Measurements from ENCODE around the gene SLC22A3. TPM values are rescaled to one million over a fixed set of nuclear protein-coding genes. Genes with fewer than 3 reads are reported as not detected.
"Not testable (repeated sequence)": the region's sequence is repeated elsewhere in the genome, so short reads cannot be mapped to it uniquely, and the experiment has no call there.

Gene SLC22A3
- total and polyA plus RNA-seq, 2 of the 4 experiments (the other 2 are of a cell fraction): not detected

DNA sequence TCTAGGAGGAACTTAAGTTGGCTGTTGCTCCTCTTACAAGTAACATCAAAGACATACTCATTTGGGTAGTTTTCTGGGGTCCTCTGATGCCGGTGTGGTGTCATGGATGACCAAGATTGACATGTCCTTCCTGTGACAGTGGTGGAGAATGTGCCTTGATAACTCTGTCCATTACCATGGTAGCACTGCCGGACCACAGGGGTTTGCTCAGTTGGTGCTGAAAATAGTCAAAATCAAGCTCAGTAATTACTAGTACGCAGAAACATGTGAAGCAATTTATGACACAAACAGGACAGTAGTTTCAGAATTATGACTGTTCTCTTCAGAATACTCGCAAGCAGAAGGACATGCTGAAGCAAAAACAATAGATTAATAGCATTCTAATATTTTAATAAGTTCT is 128.9 kb downstream of the SLC22A3 start:
- H2BK20ac ChIP-seq (ENCODE audit: low read depth, low read length); H3K9me1 ChIP-seq (ENCODE audit: insufficient read depth, low read length); H3K23ac ChIP-seq (ENCODE audit: low read depth, low read length); H4K20me1 ChIP-seq (ENCODE audit: insufficient read depth, low read length); H4K5ac ChIP-seq (ENCODE audit: low read depth, low read length); H2AK5ac ChIP-seq (ENCODE audit: low read depth, low read length); H3K4ac ChIP-seq (ENCODE audit: low read depth, low read length); H2BK5ac ChIP-seq (ENCODE audit: low read depth, low read length, poor library complexity, severe bottlenecking); H4K8ac ChIP-seq (ENCODE audit: low read depth in 2 of 2, low read length in 2 of 2); ATAC-seq (ENCODE audit: low read depth); POLR2A ChIA-PET (ENCODE audit: unreplicated experiment); in situ Hi-C loops (cut with MboI; ENCODE audit: low sequenced_read_pairs); H3K36me3 ChIP-seq (ENCODE audit: control insufficient read depth, insufficient read depth, low read length); H3K4me2 ChIP-seq (ENCODE audit: low read depth, low read length); H4K91ac ChIP-seq (ENCODE audit: insufficient read depth, low read depth, low read length); H3K14ac ChIP-seq (replicated peaks; ENCODE audit: low read depth, low read length); H3K4me3 ChIP-seq (ENCODE audit: insufficient read depth, low read depth, low read length); H3K56ac ChIP-seq (ENCODE audit: extremely low read depth, insufficient read depth, low read length); H2BK120ac ChIP-seq (ENCODE audit: low read depth, low read length); H3K9ac ChIP-seq (ENCODE audit: low read depth, low read length); H2AK9ac ChIP-seq (replicated peaks; ENCODE audit: low read depth, low read length, poor library complexity); CTCF ChIA-PET; H3K27me3 ChIP-seq (ENCODE audit: control insufficient read depth, insufficient read depth, low read length); H2BK15ac ChIP-seq (ENCODE audit: low read depth, low read length); H2AFZ ChIP-seq (replicated peaks; ENCODE audit: low read length, poor library complexity); H3K18ac ChIP-seq (ENCODE audit: low read depth, low read length); H3K79me1 ChIP-seq (ENCODE audit: low read depth in 1 of 2, low read length in 2 of 2); BruUV-seq (replicated peaks); H3K4me1 ChIP-seq (ENCODE audit: control insufficient read depth, insufficient read depth, low read length); DNase-seq; intact Hi-C loops (cut with micrococcal nuclease); dilution Hi-C loops (cut with HindIII; ENCODE audit: low sequenced_read_pairs, unreplicated experiment); H3K9me3 ChIP-seq (ENCODE audit: control insufficient read depth, insufficient read depth, low read length); H3K27ac ChIP-seq (ENCODE audit: insufficient read depth, low read length): not testable (repeated sequence)
- WGBS, 2 experiments (ENCODE audit: extremely low coverage in 2 of 2, insufficient read length in 1 of 2): no CpG with 5 or more reads among the region's 4 CpGs
